ENCODE measurements around the gene SYS1. TPM values are rescaled to one million over a fixed set of nuclear protein-coding genes. Genes with fewer than 3 reads are reported as not detected.
A peak's percentile ranks its signal among the peaks of the same experiment; 100 is the strongest.

The SYS1 gene
- total RNA-seq, 1 experiment from 2014 or later: 36.4 TPM

DNA sequence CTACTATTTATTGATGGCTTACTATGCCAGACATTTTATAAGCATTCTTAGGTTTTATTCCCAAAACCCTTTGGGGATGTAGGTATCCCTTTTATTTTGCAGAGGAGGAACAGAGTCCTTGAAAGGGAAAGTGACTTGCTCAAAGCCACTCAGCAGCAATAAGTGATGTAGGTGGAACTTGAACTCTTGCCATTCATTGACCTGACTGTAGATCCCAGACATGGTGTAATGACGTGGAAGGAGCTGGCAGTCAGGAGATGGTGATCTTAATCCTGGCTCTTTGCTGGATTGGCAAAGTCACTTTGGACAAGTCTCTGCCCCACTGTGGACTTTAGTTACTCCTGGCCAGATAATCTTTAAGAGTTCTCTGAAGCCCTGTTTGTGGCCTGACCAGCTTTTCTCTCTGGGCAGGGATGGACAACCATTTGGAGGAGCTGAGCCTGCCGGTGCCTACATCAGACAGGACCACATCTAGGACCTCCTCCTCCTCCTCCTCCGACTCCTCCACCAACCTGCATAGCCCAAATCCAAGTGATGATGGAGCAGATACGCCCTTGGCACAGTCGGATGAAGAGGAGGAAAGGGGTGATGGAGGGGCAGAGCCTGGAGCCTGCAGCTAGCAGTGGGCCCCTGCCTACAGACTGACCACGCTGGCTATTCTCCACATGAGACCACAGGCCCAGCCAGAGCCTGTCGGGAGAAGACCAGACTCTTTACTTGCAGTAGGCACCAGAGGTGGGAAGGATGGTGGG, 46.7 kb downstream of the SYS1 start:
- no peak for DNase-seq (ENCODE audit: extremely low read depth, low read depth)

DNA sequence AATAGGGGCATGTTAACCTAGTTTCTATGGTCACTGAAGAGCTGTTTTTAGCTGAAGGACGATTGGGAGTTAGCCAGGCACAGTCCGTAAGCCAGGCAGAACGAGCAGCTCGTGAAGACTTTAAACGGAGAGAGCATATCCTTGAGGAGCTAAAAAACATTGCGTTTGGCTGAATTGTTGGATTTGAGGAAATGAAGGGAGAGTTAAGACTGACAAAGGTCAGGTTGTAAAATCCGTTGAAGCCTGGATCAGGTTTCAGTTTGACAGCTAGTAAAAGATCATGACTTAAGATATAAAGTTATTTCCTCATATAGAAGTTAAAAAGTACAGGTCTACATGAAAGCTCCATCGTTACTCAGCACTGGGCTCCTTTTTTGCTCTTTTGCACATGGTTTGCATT, 47.9 kb downstream of the SYS1 start:
- no peak for DNase-seq (ENCODE audit: extremely low read depth, low read depth)

DNA sequence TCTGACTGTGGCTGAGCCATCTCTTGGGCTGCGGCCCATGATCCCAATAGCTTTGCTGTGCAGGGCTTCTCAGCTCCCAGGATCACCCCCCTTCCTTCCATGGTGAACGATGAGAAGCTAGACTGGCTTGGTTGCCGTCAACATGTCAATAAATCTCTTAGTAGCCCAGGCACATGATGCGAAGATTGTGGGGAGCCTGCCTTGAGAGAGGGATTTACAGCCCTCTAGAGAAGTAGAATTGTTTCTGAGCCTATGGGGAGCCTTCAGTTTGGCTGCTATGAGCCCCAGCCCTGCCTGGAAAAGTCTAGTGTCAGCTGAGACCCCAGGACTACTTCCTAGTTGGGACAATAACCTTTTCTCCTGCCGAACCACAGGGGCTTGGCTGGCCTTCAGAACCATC, 49.7 kb downstream of the SYS1 start:
- DNase-seq (ENCODE audit: extremely low read depth, low read depth): no peak

DNA sequence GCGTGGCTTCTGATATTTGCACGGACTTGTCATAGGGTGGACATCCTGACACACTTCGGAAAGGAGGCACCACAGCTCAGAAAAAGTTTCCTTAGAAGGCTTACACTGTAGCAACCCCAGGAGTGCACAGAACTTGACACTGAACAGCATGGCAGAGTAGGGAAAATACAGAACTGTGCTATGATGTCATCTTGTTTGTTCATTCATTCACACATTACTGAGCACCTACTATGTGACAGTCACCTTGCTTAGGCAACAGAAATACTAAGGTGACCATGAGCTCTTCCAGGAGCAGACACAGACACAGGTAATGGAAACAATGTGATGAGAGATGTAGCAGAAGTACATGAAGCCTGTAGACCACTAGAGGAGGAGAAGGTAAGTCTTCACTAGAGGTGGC, 50.5 kb downstream of the SYS1 start:
- DNase-seq (ENCODE audit: extremely low read depth, low read depth): no peak

DNA sequence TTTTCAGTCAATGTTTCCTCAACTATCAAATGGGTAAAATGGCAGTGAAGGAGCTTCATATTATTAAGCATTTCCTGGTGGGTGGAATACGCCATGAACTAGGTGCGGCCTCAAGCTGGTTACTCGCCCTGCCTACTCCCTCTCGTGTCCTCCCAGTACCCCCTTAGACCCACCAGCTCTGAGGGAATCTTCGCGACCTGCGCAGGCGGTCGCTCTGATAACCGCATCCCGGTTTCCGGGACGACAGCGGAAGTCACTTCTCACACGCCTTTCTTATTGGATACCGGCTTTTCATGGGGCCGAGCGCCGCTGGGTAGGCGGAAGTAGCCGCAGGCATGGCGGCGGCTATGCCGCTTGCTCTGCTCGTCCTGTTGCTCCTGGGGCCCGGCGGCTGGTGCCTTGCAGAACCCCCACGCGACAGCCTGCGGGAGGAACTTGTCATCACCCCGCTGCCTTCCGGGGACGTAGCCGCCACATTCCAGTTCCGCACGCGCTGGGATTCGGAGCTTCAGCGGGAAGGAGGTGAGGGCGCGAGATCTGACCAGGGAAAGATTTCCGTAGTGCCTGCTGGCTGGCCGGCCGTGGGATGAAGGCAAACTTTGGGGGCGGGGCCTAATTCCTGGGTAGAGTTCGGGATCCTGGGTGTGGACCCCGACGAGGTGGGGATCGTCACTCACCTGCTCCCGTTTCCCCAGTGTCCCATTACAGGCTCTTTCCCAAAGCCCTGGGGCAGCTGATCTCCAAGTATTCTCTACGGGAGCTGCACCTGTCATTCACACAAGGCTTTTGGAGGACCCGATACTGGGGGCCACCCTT, 53.1 kb downstream of the SYS1 start, which contains the start of gene PIGT:
Gene PIGT, plus strand, starts transcription at position 320 of the 816 bp plus-strand sequence. Its CDS starts 16 bp downstream, at position 336.
- peak; percentile 81 for DNase-seq (ENCODE audit: extremely low read depth, low read depth)

DNA sequence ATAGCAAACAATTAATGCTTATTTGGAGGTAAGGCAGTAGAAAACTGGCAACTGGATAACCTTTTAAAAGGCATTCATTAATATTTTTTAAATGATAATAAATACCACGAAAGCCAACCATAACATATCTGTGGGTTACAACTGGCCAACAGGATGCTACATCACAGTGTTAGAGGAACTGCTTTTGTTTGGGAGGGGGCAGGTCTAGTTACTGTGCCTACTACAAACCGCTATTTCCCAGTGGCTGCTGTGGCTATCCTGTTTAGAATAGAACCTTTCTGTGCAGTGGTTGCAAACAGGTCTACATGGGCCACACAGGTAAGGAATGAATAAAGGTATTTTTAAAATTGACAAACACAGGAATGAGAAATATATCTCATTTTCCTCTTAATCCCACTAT, 54.0 kb downstream of the SYS1 start:
- no peak for DNase-seq (ENCODE audit: extremely low read depth, low read depth)

Other genes starting within 250 kb of the SYS1 start
- gene WFDC5, start 248.0 kb upstream of the SYS1 start, total RNA-seq (2014; rRNA removed; shearing (Covaris generic)): not detected in 2 replicates
- gene WFDC12, start 238.7 kb upstream of the SYS1 start, total RNA-seq (2014; rRNA removed; shearing (Covaris generic)): not detected in 2 replicates
- gene PI3, start 188.3 kb upstream of the SYS1 start, total RNA-seq (2014; rRNA removed; shearing (Covaris generic)): not detected in 2 replicates
- gene SEMG1, start 156.1 kb upstream of the SYS1 start, total RNA-seq (2014; rRNA removed; shearing (Covaris generic)): not detected in 2 replicates
- not detected in 2 replicates for gene SEMG2, start 141.8 kb upstream of the SYS1 start, total RNA-seq (2014; rRNA removed; shearing (Covaris generic))
- 38.4 and 43.0 TPM in 2 replicates for gene SLPI, start 108.6 kb upstream of the SYS1 start, total RNA-seq (2014; rRNA removed; shearing (Covaris generic))
- not detected in 2 replicates for gene RBPJL, start 56.3 kb upstream of the SYS1 start, total RNA-seq (2014; rRNA removed; shearing (Covaris generic))
- not detected in 2 replicates for gene MATN4, start 54.9 kb upstream of the SYS1 start, total RNA-seq (2014; rRNA removed; shearing (Covaris generic))
- 12.7 and 14.7 TPM in 2 replicates for gene SDC4, start 14.7 kb upstream of the SYS1 start, total RNA-seq (2014; rRNA removed; shearing (Covaris generic))
- not detected in 2 replicates for gene TP53TG5, start 15.2 kb downstream of the SYS1 start, total RNA-seq (2014; rRNA removed; shearing (Covaris generic))
- gene DBNDD2, start 45.1 kb downstream of the SYS1 start, total RNA-seq (2014; rRNA removed; shearing (Covaris generic)): 16.6 and 17.4 TPM in 2 replicates
- 145 and 150 TPM in 2 replicates for gene PIGT, start 53.0 kb downstream of the SYS1 start, total RNA-seq (2014; rRNA removed; shearing (Covaris generic))
- gene WFDC2, start 106.6 kb downstream of the SYS1 start, total RNA-seq (2014; rRNA removed; shearing (Covaris generic)): not detected in 2 replicates
- not detected in 2 replicates for gene SPINT3, start 152.5 kb downstream of the SYS1 start, total RNA-seq (2014; rRNA removed; shearing (Covaris generic))
- gene WFDC6, start 176.3 kb downstream of the SYS1 start, total RNA-seq (2014; rRNA removed; shearing (Covaris generic)): 0.22 TPM in 1 of 2 replicates, not detected in the other
- not detected in 2 replicates for gene EPPIN, start 184.2 kb downstream of the SYS1 start, total RNA-seq (2014; rRNA removed; shearing (Covaris generic))
- not detected in 2 replicates for gene WFDC8, start 216.1 kb downstream of the SYS1 start, total RNA-seq (2014; rRNA removed; shearing (Covaris generic))